Medulla oblongata (tissue), 1 donor: ENCODE results near the gene SIRPA.

Source experiments
- DNase-seq: peaks from one replicate; pipeline ENCODE4 v3.0.0-alpha.2; 2015; ENCODE audit errors: extremely low spot score

The SIRPA gene

DNA sequence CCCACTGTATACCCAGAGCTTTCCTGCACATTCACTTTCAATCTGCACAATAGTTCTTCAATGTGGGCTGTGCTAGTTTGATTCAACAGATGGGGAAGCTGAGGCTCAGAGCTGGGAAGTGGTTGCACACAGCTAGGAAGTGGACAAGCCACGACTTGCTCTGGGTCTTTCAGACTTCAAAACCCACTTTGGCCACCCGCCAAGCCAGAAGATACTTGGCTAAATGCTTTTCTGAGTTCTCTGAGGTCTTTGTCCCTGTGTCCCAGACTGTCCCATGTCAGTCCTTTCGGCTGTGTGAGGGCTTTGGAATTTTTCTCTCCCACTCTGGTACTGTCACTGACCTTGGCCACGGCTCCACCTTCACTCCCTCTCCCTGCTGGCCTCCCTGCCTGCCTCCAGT is 88.1 kb downstream of the SIRPA start:
- DNase-seq, result peak; percentile 28

GRCh38 chr20:1987826-1988225 is 92.6 kb downstream of the SIRPA start:
- no peak for DNase-seq
